Caco-2 (cell line): ENCODE results near the gene NKD1. TPM values are rescaled to one million over a fixed set of nuclear protein-coding genes. Genes with fewer than 3 reads are reported as not detected.

ENCODE experiments used
- BruUV-seq: library from RNA; stranded (reverse); fragments of 400-500 nt; replicated peaks from 2 replicates; lab custom pipeline; 2021; lab: Mats Ljungman, UMichigan
- CTCF ChIA-PET: fragments of 300-600 bp; sonication (Branson Sonifier 250); formaldehyde crosslinking; loops from one replicate; lab custom pipeline; 2022; ENCODE audit warnings: antibody characterized with exemption; lab: Charles Lee
- POLR2A ChIA-PET: fragments of 300-600 bp; sonication (Branson Sonifier 250); formaldehyde crosslinking; loops from one replicate; lab custom pipeline; 2022; ENCODE audit warnings: antibody characterized with exemption; lab: Charles Lee
- DNase-seq, 2 experiments: peaks; one replicate each; pipeline versions ENCODE4 v3.0.0 to v3.0.0-alpha.2; 2020 to 2022
- H3K27me3 ChIP-seq: replicated peaks from 2 replicates; pipeline ENCODE4 v1.6.0; 2011; ENCODE audit warnings: low read length; ENCODE audit not compliant: control insufficient read depth, insufficient read depth
- H3K36me3 ChIP-seq: 2 replicates; pipeline ENCODE4 v1.5.1; 2011; ENCODE audit warnings: low read length; ENCODE audit not compliant: control insufficient read depth, insufficient read depth
- H3K4me1 ChIP-seq: fragments of 250-450 bp; sonication (Bioruptor Pico); 2 replicates; pipeline ENCODE4 v1.5.1; 2020; ENCODE audit warnings: mild to moderate bottlenecking
- H3K4me3 ChIP-seq: 2 replicates; pipeline ENCODE4 v1.5.1; 2011; ENCODE audit warnings: low read depth, mild to moderate bottlenecking, control low read depth, low read length
- H3K9me3 ChIP-seq: fragments of 250-450 bp; sonication (Bioruptor Pico); 2 replicates; pipeline ENCODE4 v1.5.1; 2020; ENCODE audit warnings: mild to moderate bottlenecking, moderate library complexity
- H3K27ac Mint-ChIP-seq: one replicate; pipeline ENCODE4 v1.8.0; 2022; ENCODE audit warnings: mixed read lengths; ENCODE audit not compliant: unreplicated experiment
- H3K27me3 Mint-ChIP-seq: one replicate; pipeline ENCODE4 v1.8.0; 2022; ENCODE audit warnings: mixed read lengths; ENCODE audit not compliant: insufficient read depth, unreplicated experiment
- H3K36me3 Mint-ChIP-seq: one replicate; pipeline ENCODE4 v1.8.0; 2022; ENCODE audit warnings: mild to moderate bottlenecking, mixed read lengths; ENCODE audit not compliant: insufficient read depth, unreplicated experiment
- H3K4me1 Mint-ChIP-seq: one replicate; pipeline ENCODE4 v1.8.0; 2022; ENCODE audit warnings: low read depth, mixed read lengths; ENCODE audit not compliant: unreplicated experiment
- H3K4me3 Mint-ChIP-seq: one replicate; pipeline ENCODE4 v1.8.0; 2022; ENCODE audit warnings: mild to moderate bottlenecking, moderate library complexity, mixed read lengths; ENCODE audit not compliant: unreplicated experiment
- H3K9me3 Mint-ChIP-seq: one replicate; pipeline ENCODE4 v1.8.0; 2022; ENCODE audit warnings: mixed read lengths; ENCODE audit not compliant: unreplicated experiment
- CTCF ChIP-seq, 2 experiments: fragments of 200-600 bp in 1 of 2; IDR thresholded peaks; 1 replicate in 1 of 2; 2 replicates in 1 of 2; pipeline versions ENCODE4 v1.5.1 to v1.8.0; 2011 to 2022; ENCODE audit warnings: antibody characterized with exemption in 1 of 2, control low read depth in 1 of 2, inconsistent platforms in 1 of 2, low read depth in 1 of 2, low read length in 1 of 2, mild to moderate bottlenecking in 1 of 2, moderate library complexity in 1 of 2; ENCODE audit not compliant: insufficient read depth in 1 of 2, severe bottlenecking in 1 of 2, unreplicated experiment in 1 of 2
- intact Hi-C: fragments of 100-400 bp; cut with micrococcal nuclease; formaldehyde crosslinking; loops from one replicate; pipeline ENCODE4 v1.10.0; 2022; ENCODE audit not compliant: unreplicated experiment
- total RNA-seq: library from RNA; stranded (reverse); gene quantifications from 2 replicates; pipeline ENCODE4 v1.2.3, GENCODE V29; 2022

The NKD1 gene
- total RNA-seq, 1 experiment from 2014 or later, result 54.9 TPM

GRCh38 chr16:50526796-50527195 is 21.4 kb upstream of the NKD1 start:
- no peaks in the 10 kb centered on the region; the same call in 1 of the 2 replicates for H3K36me3 ChIP-seq
- intact Hi-C loops, result no loop called here
- Mint-ChIP-seq H3K27me3 (no peaks in the 10 kb centered on the region), H3K4me1 (peaks cover 7% of the 10 kb centered on the region), H3K27ac (no peak overlapping the region), H3K4me3 (no peak overlapping the region), H3K36me3 (peaks cover 36% of the 10 kb centered on the region), H3K9me3 (peaks cover 34% of the 10 kb centered on the region)
- H3K4me1 ChIP-seq, result peaks cover 10% of the 10 kb centered on the region
- TF ChIP-seq CTCF (IDR thresholded peaks at IDR 0.05; ENCODE audit: insufficient read depth in 1 of 2, low read depth in 1 of 2, low read length in 1 of 2, severe bottlenecking in 1 of 2, unreplicated experiment in 1 of 2), result no peak
- no peak overlapping the region for H3K4me3 ChIP-seq
- no TSS peak for BruUV-seq
- ChIA-PET POLR2A (no interaction called here), CTCF (no interaction called here)
- peaks cover 21% of the 10 kb centered on the region for H3K9me3 ChIP-seq
- peak in 1 of 2 experiments; percentile 15 for DNase-seq
- no peaks in the 10 kb centered on the region for H3K27me3 ChIP-seq

- Mint-ChIP-seq H3K27ac (no peak overlapping the region), H3K9me3 (peaks cover 51% of the 10 kb centered on the region), H3K4me1 (peaks cover 7% of the 10 kb centered on the region), H3K36me3 (peaks cover 25% of the 10 kb centered on the region), H3K4me3 (no peak overlapping the region), H3K27me3 (no peaks in the 10 kb centered on the region)
- H3K4me1 ChIP-seq, result no peaks in the 10 kb centered on the region
- no peaks in the 10 kb centered on the region; the same call in 1 of the 2 replicates for H3K36me3 ChIP-seq
- CTCF ChIA-PET, result no interaction called here
- no TSS peak for BruUV-seq
- DNase-seq, result no peak
- POLR2A ChIA-PET, result no interaction called here
- peaks cover 21% of the 10 kb centered on the region for H3K9me3 ChIP-seq
- no peak overlapping the region for H3K4me3 ChIP-seq
- TF ChIP-seq CTCF (IDR thresholded peaks at IDR 0.05; ENCODE audit: insufficient read depth in 1 of 2, low read depth in 1 of 2, low read length in 1 of 2, severe bottlenecking in 1 of 2, unreplicated experiment in 1 of 2), result no peak
- H3K27me3 ChIP-seq, result no peaks in the 10 kb centered on the region
- intact Hi-C loops, result no loop called here
Measured at GRCh38 chr16:50528820-50529219, 19.4 kb upstream of the NKD1 start.

- Histone ChIP-seq H3K9me3 (peaks cover 21% of the 10 kb centered on the region), H3K4me1 (no peaks in the 10 kb centered on the region), H3K4me3 (no peak overlapping the region), H3K27me3 (no peaks in the 10 kb centered on the region), H3K36me3 (no peaks in the 10 kb centered on the region; the same call in 1 of the 2 replicates)
- no peak for DNase-seq
- ChIA-PET POLR2A (no interaction called here), CTCF (no interaction called here)
- H3K9me3 Mint-ChIP-seq, result peaks cover 56% of the 10 kb centered on the region
- TF ChIP-seq CTCF (IDR thresholded peaks at IDR 0.05; ENCODE audit: insufficient read depth in 1 of 2, low read depth in 1 of 2, low read length in 1 of 2, severe bottlenecking in 1 of 2, unreplicated experiment in 1 of 2), result no peak
- intact Hi-C loops, result no loop called here
- no TSS peak for BruUV-seq
- H3K36me3 Mint-ChIP-seq, result peaks cover 22% of the 10 kb centered on the region
- no peaks in the 10 kb centered on the region for H3K27me3 Mint-ChIP-seq
- H3K27ac Mint-ChIP-seq, result no peak overlapping the region
- H3K4me1 Mint-ChIP-seq, result peaks cover 7% of the 10 kb centered on the region
- H3K4me3 Mint-ChIP-seq, result no peak overlapping the region
Measured at GRCh38 chr16:50529334-50529733, 18.9 kb upstream of the NKD1 start.
